Gastrocnemius medialis (tissue), 4 donors: ENCODE measurements around the gene ST6GALNAC3. TPM values are rescaled to one million over a fixed set of nuclear protein-coding genes. Genes with fewer than 3 reads are reported as not detected.

Source experiments
- ATAC-seq, 2 donors: fragments of 150-250 bp; one replicate each; pipeline ENCODE4 v1.9.1; 2016
- DNase-seq, 2 donors: peaks; one replicate each; pipeline ENCODE4 v3.0.0-alpha.2; 2019
- H3K27ac ChIP-seq, 4 donors: fragments of 200-600 bp; sonication (generic); 1 replicate in 1 of 4; 2 replicates in 3 of 4; pipeline ENCODE4 v1.5.1; 2016 to 2018; ENCODE audit warnings: mild to moderate bottlenecking in 2 of 4, moderate library complexity in 1 of 4
- H3K27me3 ChIP-seq, 3 donors: fragments of 200-600 bp; sonication (generic) in 2 of 3; 1 replicate in 1 of 3; 2 replicates in 2 of 3; pipeline versions ENCODE4 v1.5.1 to v1.6.0; 2016 to 2019; ENCODE audit warnings: mild to moderate bottlenecking in 1 of 3, moderate library complexity in 1 of 3
- H3K36me3 ChIP-seq, 2 donors: fragments of 200-600 bp; sonication (generic) in 1 of 2; one replicate each; pipeline ENCODE4 v1.5.1; 2017 to 2018
- H3K4me1 ChIP-seq, 2 donors: fragments of 200-600 bp; sonication (generic) in 1 of 2; one replicate each; pipeline ENCODE4 v1.5.1; 2016 to 2017; ENCODE audit warnings: mild to moderate bottlenecking in 2 of 2
- H3K4me3 ChIP-seq, 4 donors: fragments of 200-600 bp; sonication (generic) in 3 of 4; 1 replicate in 1 of 4; 2 replicates in 3 of 4; pipeline ENCODE4 v1.5.1; 2016 to 2019; ENCODE audit warnings: mild to moderate bottlenecking in 2 of 4
- H3K9me3 ChIP-seq, 3 donors: fragments of 200-600 bp; sonication (generic) in 2 of 3; 1 replicate in 1 of 3; 2 replicates in 2 of 3; pipeline ENCODE4 v1.5.1; 2016 to 2019
- CTCF ChIP-seq, 5 experiments: fragments of 450-650 bp in 3 of 5; fragments of 200-600 bp in 2 of 5; sonication (generic) in 2 of 5; IDR thresholded peaks in 4 of 5; conservative IDR thresholded peaks in 1 of 5; 1 replicate in 4 of 5; 2 replicates in 1 of 5; pipeline ENCODE4 v1.5.1; 2016 to 2019; ENCODE audit warnings: antibody characterized with exemption in 5 of 5, mild to moderate bottlenecking in 3 of 5, moderate library complexity in 3 of 5
- POLR2A ChIP-seq, 2 donors: fragments of 450-650 bp; IDR thresholded peaks; one replicate each; pipeline ENCODE4 v1.6.1; 2017; ENCODE audit warnings: antibody characterized with exemption in 2 of 2, mild to moderate bottlenecking in 2 of 2, moderate library complexity in 2 of 2
- in situ Hi-C, 4 donors: fragments of 200-750 bp; cut with MboI; loops; one replicate each; pipeline versions ENCODE4 v1.15.0 to v1.8.0; 2017; ENCODE audit warnings: low sequenced_read_pairs in 4 of 4
- intact Hi-C: fragments of 100-400 bp; cut with DNase I; formaldehyde crosslinking; loops from one replicate; pipeline ENCODE4 v1.15.1; 2023; ENCODE audit warnings: low total_unique reads
- total RNA-seq, 4 donors: library from RNA; depleted of rRNA; stranded (reverse); fragments of >200 nt; gene quantifications; one replicate each; pipeline versions ENCODE4 v1.1.0 to v1.2.3, GENCODE V29; 2016

The ST6GALNAC3 gene
- total RNA-seq, 4 donors from 2014 or later: 1.7 to 3.9 (median 2.8) TPM

- no peak for DNase-seq
- H3K36me3 ChIP-seq: no peaks in the 10 kb centered on the region
- no peaks in the 10 kb centered on the region for H3K4me1 ChIP-seq
- TF ChIP-seq CTCF (IDR thresholded peaks at IDR 0.05 in 4 of 5, conservative IDR thresholded peaks at IDR 0.05 in 1 of 5): no peak
- TF ChIP-seq POLR2A (IDR thresholded peaks at IDR 0.05): no peak
- intact Hi-C loops: no loop called here
- H3K9me3 ChIP-seq: no peaks in the 10 kb centered on the region
- no peaks in the 10 kb centered on the region for H3K27me3 ChIP-seq
- in situ Hi-C loops: no loop called here
- no peak overlapping the region for H3K27ac ChIP-seq
- H3K4me3 ChIP-seq: no peak overlapping the region
- no peak for ATAC-seq
Measured at GRCh38 chr1:76562292-76562691, 487.7 kb downstream of the ST6GALNAC3 start.

- intact Hi-C loops (no loop called here), in situ Hi-C loops (no loop called here)
- Histone ChIP-seq H3K4me1 (no peaks in the 10 kb centered on the region), H3K9me3 (no peaks in the 10 kb centered on the region), H3K4me3 (no peak overlapping the region), H3K27me3 (no peaks in the 10 kb centered on the region), H3K27ac (no peak overlapping the region), H3K36me3 (no peaks in the 10 kb centered on the region)
- ATAC-seq (no peak), DNase-seq (no peak)
- TF ChIP-seq POLR2A (IDR thresholded peaks at IDR 0.05) (no peak), CTCF (IDR thresholded peaks at IDR 0.05 in 4 of 5, conservative IDR thresholded peaks at IDR 0.05 in 1 of 5) (no peak)
Measured at GRCh38 chr1:76568573-76569238, 494.2 kb downstream of the ST6GALNAC3 start.

- Histone ChIP-seq H3K4me1 (no peaks in the 10 kb centered on the region), H3K27me3 (no peaks in the 10 kb centered on the region), H3K4me3 (no peak overlapping the region), H3K27ac (no peak overlapping the region), H3K9me3 (no peaks in the 10 kb centered on the region), H3K36me3 (no peaks in the 10 kb centered on the region)
- TF ChIP-seq CTCF (IDR thresholded peaks at IDR 0.05 in 4 of 5, conservative IDR thresholded peaks at IDR 0.05 in 1 of 5): no peak
- TF ChIP-seq POLR2A (IDR thresholded peaks at IDR 0.05): no peak
- in situ Hi-C loops: no loop called here
- DNase-seq (no peak), ATAC-seq (no peak)
- intact Hi-C loops: no loop called here
Measured at GRCh38 chr1:76571248-76571647, 496.7 kb downstream of the ST6GALNAC3 start.

GRCh38 chr1:76572229-76572628 is 497.7 kb downstream of the ST6GALNAC3 start:
- DNase-seq: no peak
- no peak for ATAC-seq
- no peaks in the 10 kb centered on the region for H3K36me3 ChIP-seq
- H3K9me3 ChIP-seq: no peaks in the 10 kb centered on the region
- in situ Hi-C loops (no loop called here), intact Hi-C loops (no loop called here)
- no peak overlapping the region for H3K4me3 ChIP-seq
- H3K27me3 ChIP-seq: no peaks in the 10 kb centered on the region
- TF ChIP-seq CTCF (IDR thresholded peaks at IDR 0.05 in 4 of 5, conservative IDR thresholded peaks at IDR 0.05 in 1 of 5) (no peak), POLR2A (IDR thresholded peaks at IDR 0.05) (no peak)
- no peak overlapping the region for H3K27ac ChIP-seq
- H3K4me1 ChIP-seq: no peaks in the 10 kb centered on the region
